HG03097 (cell line): ENCODE measurements around the gene SDE2.
A peak's percentile ranks its signal among the peaks of the same experiment; 100 is the strongest.
"Not testable (repeated sequence)": the region's sequence is repeated elsewhere in the genome, so short reads cannot be mapped to it uniquely, and the experiment has no call there.

ENCODE experiments used
- ATAC-seq: cut with Tn5 transposase; IDR thresholded peaks from one replicate; pipeline ENCODE4 v1.9.1; 2021; ENCODE audit not compliant: unreplicated experiment, low FRiP score

Gene SDE2

DNA sequence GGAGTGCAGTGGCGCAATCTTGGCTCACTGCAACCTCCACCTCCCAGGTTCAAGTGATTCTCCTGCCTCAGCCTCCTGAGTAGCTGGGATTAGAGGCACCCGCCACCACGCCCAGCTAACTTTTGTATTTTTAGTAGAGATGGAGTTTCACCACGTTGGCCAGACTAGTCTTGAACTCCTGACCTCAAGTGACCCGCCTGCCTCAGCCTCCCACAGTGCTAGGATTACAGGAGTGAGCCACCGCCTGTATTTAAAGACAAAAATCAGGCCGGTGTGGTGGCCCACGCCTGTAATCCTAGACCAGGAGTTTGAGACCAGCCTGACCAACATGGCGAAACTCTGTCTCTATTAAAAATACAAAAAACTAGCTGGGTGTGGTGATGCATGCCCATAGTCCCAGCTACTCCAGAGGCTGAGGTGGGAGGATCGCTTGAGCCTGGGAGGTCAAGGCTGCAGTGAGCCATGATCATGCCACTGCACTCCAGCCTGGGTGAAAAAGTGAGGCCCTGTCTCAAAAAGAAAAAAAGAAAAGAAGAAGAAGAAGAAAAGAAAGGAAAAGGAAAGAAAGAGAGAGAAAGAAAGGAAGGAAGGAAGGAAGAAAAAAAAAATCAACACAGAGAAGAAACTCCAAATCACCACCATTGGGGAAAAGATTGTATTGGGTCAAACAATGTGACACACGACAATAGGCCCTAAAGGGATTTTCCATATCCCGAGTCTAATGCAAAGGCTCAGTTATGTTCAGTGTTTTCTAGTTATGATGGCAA, 8.2 kb upstream of the SDE2 start:
- ATAC-seq = not testable (repeated sequence)

GRCh38 chr1:226006686-226007085, 7.5 kb upstream of the SDE2 start:
- ATAC-seq = no peak

- no peak for ATAC-seq
These were observed 5.3 kb upstream of the SDE2 start for GRCh38 chr1:226004396-226004795.

DNA sequence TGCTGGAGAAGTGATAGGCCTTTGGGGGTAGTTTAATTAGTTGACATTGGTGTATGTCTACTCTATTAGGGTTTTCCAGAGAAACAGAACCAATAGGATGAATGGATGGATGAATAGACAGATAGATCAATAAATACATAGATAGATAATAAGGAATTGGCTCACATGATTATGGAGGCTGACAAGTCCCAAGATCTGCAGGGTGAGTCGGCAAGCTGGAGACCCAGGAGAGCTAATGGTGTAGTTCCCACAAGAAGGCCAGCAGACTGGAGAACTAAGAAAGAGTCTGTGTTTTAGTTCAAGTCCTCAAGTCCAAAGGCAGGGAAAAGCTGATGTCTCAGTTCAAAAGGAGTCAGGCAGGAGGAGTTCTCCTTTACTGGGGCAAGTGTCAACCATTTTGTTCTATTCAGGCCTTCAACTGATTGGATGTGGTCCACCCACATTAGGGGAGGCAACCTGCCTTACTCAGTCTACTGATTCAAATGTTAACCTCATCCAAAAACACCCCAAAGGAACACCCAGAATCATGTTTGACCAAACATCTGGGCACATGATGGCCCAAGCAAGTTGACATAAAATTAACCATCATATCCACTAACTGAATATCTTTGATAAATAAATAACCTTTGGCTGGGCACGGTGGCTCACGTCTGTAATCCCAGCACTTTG, 4.5 kb upstream of the SDE2 start:
- no peak for ATAC-seq

- no peak for ATAC-seq
These were observed 3.7 kb upstream of the SDE2 start for GRCh38 chr1:226002667-226003501.

- ATAC-seq = no peak
These were observed 3.0 kb upstream of the SDE2 start for GRCh38 chr1:226001963-226002666.

- ATAC-seq = no peak
These were observed 1.9 kb upstream of the SDE2 start for GRCh38 chr1:226001088-226001487.

DNA sequence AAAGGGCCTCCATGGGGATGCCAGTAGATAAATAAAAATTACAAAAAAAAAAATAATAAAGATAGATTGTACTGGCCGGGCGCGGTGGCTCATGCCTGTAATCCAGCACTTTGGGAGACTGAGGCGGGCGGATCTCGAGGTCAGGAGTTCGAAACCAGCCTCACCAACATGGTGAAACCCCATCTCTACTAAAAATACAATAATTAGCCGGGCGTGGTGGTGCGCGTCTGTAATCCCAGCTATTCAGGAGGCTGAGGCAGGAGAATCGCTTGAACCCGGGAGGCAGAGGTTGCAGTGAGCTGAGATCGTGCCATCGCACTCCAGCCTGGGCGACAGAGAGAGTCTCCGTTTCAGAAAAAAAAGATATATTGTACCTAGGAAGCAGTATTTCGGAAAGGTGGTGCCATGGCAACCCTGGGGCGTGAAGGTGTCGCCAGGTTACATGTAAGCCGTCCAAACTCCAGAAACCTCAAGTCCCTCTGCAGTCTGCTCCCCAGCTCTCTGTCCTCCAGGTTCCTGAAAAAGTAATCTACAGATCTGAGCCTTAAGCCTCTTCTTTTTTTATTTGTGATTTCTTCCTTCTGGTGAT, 1.4 kb upstream of the SDE2 start:
- not testable (repeated sequence) for ATAC-seq

GRCh38 chr1:225999912-226000337, 782 bp upstream of the SDE2 start:
- peak; percentile 24 for ATAC-seq

- ATAC-seq = no peak
These were observed 450 bp downstream of the SDE2 start for GRCh38 chr1:225998560-225999226.

DNA sequence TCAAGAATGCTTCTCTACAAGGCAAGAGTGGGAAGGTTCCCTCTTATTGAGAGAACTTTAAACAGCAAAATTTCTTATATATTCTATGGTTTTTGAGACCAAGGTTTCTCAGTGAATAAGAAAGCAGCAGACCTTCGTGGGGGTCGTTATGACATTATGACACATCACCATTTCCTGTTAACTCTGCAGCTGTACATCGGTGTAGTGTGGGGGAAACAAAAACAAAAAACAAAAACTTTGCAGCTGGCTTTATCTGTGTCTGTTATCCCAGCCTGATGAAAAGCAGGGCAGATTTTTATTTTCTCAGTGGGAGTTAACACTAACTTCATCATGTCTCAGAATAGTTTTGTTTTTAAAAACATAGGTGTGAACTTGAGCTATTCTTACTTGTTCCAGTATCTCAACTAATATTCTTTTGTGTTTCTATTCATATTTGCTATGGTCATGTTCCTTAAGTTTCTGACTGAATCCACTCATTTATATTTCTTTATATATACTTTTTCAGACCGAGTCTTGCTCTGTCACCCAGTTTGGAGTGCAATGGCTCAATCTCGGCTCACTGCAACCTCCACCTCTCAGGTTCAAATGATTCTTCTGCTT, 2.1 kb downstream of the SDE2 start:
- ATAC-seq = no peak

DNA sequence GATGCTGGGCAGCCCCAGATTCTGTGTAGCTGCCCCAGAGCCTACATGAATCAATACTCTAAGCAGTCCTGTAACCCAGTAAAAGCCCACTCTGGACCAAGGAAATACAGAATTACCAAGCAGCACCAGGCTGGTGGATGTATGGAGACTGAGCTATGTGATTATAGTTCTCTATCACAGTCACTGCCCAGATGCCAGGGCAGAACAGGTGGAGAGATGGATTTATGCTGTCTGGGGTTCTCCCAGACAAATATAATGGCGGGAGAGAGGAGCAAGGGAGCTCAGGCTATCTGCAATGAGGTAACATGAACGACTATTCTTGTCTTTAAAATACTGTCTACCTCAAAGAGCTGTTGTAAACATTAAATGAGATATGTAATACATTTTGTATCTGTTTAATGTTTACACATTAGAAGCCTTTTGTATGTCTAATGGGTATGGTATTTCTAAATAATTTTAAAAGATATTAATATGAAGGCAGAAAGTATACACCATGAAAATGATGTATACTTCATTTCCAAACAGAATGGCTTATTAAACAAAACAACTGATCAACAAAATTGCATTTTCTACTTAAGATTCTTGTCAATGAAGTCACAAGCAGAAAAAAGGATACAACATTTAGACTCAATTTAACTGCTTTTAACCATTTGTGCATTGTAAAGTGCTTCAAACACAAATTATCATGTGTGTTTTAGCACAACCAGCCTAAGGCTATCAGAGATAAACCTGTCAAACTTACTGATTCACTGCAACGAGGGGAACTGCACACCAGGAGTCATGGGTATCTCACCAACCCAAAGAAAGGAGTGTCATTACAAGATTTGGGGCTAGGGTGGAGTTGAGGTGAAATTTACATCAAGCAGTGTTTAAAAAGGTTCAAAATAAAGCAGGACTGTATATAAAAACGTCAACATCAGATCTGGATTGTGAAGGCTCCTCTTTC, 3.0 kb downstream of the SDE2 start:
- no peak for ATAC-seq

DNA sequence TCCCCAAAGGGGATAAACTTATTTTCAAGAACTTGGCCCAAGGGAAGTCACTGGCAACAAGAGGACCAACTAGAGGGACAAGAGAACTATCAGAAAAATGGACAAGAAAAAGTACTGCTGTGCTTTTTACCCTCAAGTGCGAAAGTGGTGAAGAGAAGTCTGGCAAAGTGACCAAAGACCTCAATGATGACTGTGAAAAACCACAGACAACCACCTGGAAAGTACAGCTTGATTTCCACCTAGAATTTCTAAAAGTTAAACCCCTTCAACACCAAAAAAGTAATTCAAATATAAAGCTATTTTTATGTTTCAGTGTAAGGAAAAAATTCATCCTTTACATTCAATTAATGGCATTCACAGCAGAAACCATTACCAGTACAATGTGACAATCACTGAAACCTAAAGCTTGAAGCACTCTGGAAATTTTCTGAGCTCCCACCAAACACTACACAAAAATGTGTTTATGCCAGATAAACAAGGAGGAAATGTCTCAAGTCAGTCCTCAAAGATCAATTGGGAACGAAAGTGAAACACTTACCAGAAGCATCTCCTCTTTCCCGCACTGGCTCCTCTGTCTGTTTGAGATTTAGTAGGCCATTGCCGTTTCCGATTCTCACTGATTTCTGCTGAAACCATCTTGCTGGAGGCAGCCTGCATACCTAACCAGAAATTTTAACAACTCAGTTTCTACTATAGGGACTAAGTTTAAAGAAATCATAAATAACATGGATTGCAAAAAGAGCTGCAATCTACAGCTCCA, 8.3 kb downstream of the SDE2 start:
- ATAC-seq = no peak

DNA sequence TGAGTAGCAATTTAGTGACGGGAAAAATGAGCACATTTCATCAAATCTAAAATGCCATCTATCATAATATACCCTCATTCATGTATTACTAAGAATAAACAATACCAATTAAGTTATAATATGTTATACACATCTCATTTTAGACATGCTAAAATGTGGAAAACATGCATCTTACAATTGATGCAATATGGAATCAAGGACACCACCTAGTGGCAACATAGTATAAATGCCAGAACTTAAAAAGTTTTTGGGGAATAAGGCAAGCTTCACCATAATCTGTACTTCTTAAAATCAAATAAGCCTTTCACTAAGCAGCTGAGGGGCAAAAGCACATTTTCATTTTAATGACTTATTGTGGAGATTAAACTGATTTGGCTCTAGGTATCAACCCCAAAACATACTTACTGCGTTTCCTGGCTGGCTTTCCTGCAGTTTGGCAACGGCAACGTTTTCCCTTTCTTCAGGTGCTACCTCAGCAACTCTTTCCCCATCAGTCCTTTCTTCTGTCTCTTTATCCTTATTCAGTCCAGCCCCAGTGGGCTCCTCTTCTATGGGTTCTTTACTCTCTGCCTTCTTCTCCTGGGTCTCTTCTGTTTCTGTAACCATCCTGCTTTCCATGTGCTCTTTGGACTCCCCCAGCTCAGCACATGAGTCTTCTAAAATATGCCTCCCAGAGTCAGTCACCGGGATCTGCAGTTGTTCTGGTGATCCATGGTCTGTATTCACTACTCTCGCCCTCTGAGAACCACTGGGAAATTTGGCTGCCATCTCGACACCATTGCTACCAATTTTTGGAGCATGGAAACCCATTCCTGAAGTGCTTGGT, 11.4 kb downstream of the SDE2 start:
- no peak for ATAC-seq

DNA sequence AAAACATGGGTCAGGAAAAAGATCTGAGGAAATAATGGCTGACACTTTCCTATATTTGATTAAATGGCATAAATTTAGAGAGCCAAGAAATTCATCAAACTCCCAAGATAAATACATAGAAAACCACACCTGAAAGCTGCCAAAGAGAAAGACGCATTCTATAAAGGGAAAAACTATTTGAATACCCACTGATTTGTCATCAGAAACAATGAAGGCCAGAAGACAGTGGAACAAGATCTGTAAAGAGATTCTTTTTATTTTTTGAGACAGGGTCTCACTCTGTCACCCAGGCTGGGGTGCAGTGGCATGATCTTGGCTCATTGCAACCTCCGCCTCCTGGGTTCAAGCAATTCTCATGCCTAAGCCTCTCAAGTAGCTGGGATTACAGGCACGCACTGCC, 17.4 kb downstream of the SDE2 start:
- no peak for ATAC-seq

- no peak for ATAC-seq
These were observed 18.9 kb downstream of the SDE2 start for GRCh38 chr1:225980005-225980836.
